Natural killer cell treated with Interleukin-12 subunit alpha and Interleukin-12 subunit beta and Interleukin-15 and Interleukin-18, amount 100 ng/mL, for 72 hours (primary cell): Measurements from ENCODE around the gene COL21A1. TPM values are rescaled to one million over a fixed set of nuclear protein-coding genes. Genes with fewer than 3 reads are reported as not detected.

Source experiments
- ATAC-seq, 2 donors: fragments of 150-1000 bp; cut with Tn5 transposase in 1 of 2; sonication (Bioruptor Pico), chemical (Tn5 transposase) in 1 of 2; 2 replicates each; pipeline ENCODE4 v1.10.0; 2021
- DNase-seq: peaks from one replicate; pipeline ENCODE4 v3.0.0; 2022; ENCODE audit warnings: low spot score
- H3K27ac Mint-ChIP-seq, 2 donors: 1 replicate in 1 of 2; 2 replicates in 1 of 2; pipeline ENCODE4 v1.8.0; 2022; ENCODE audit warnings: mixed read lengths in 2 of 2, mild to moderate bottlenecking in 1 of 2, moderate library complexity in 1 of 2
- H3K27me3 Mint-ChIP-seq, 2 donors: 1 replicate in 1 of 2; 2 replicates in 1 of 2; pipeline ENCODE4 v1.8.0; 2022; ENCODE audit warnings: mixed read lengths in 2 of 2
- H3K36me3 Mint-ChIP-seq: one replicate; pipeline ENCODE4 v1.8.0; 2022; ENCODE audit warnings: mixed read lengths
- H3K4me1 Mint-ChIP-seq, 2 donors: 1 replicate in 1 of 2; 2 replicates in 1 of 2; pipeline ENCODE4 v1.8.0; 2022; ENCODE audit warnings: low read depth in 2 of 2, mixed read lengths in 2 of 2, mild to moderate bottlenecking in 1 of 2
- H3K4me3 Mint-ChIP-seq: one replicate; pipeline ENCODE4 v1.8.0; 2022; ENCODE audit warnings: mixed read lengths
- H3K9me3 Mint-ChIP-seq: 2 replicates; pipeline ENCODE4 v1.8.0; 2022; ENCODE audit warnings: mixed read lengths
- total RNA-seq, 2 donors: library from RNA; stranded (reverse); gene quantifications; one replicate each; pipeline ENCODE4 v1.2.3, GENCODE V29; 2022

COL21A1 gene
- total RNA-seq, 2 donors from 2014 or later = not detected

GRCh38 chr6:56151609-56152224, 95.7 kb downstream of the COL21A1 start:
- H3K27me3 Mint-ChIP-seq = no peaks in the 10 kb centered on the region
- peaks cover 32% of the 10 kb centered on the region for H3K9me3 Mint-ChIP-seq
- DNase-seq = no peak
- no peak overlapping the region for H3K27ac Mint-ChIP-seq
- ATAC-seq = no peak
- H3K4me3 Mint-ChIP-seq = no peak overlapping the region
- H3K36me3 Mint-ChIP-seq = peaks cover 12% of the 10 kb centered on the region
- H3K4me1 Mint-ChIP-seq = no peaks in the 10 kb centered on the region

GRCh38 chr6:56148488-56149186, 98.7 kb downstream of the COL21A1 start:
- no peak for DNase-seq
- H3K27ac Mint-ChIP-seq = no peak overlapping the region
- H3K36me3 Mint-ChIP-seq = peaks cover 5% of the 10 kb centered on the region
- no peaks in the 10 kb centered on the region for H3K27me3 Mint-ChIP-seq
- peaks cover 27% of the 10 kb centered on the region for H3K9me3 Mint-ChIP-seq
- no peak for ATAC-seq
- H3K4me1 Mint-ChIP-seq = no peaks in the 10 kb centered on the region
- H3K4me3 Mint-ChIP-seq = no peak overlapping the region

- Mint-ChIP-seq H3K4me3 (no peak overlapping the region), H3K9me3 (peaks cover 24% of the 10 kb centered on the region), H3K36me3 (no peaks in the 10 kb centered on the region), H3K4me1 (no peaks in the 10 kb centered on the region), H3K27ac (no peak overlapping the region), H3K27me3 (no peaks in the 10 kb centered on the region)
- DNase-seq (no peak), ATAC-seq (no peak)
Observed at GRCh38 chr6:56147766-56148165, 99.6 kb downstream of the COL21A1 start.

- ATAC-seq (no peak), DNase-seq (no peak)
- H3K27ac Mint-ChIP-seq = no peak overlapping the region
- no peaks in the 10 kb centered on the region for H3K36me3 Mint-ChIP-seq
- H3K4me3 Mint-ChIP-seq = no peak overlapping the region
- H3K27me3 Mint-ChIP-seq = no peaks in the 10 kb centered on the region
- no peaks in the 10 kb centered on the region for H3K4me1 Mint-ChIP-seq
- H3K9me3 Mint-ChIP-seq = peaks cover 26% of the 10 kb centered on the region
Observed at GRCh38 chr6:56146086-56146485, 101.3 kb downstream of the COL21A1 start.

GRCh38 chr6:56145616-56146015, 101.8 kb downstream of the COL21A1 start:
- no peaks in the 10 kb centered on the region for H3K27me3 Mint-ChIP-seq
- no peak overlapping the region for H3K27ac Mint-ChIP-seq
- DNase-seq = no peak
- no peaks in the 10 kb centered on the region for H3K36me3 Mint-ChIP-seq
- no peak overlapping the region for H3K4me3 Mint-ChIP-seq
- peaks cover 26% of the 10 kb centered on the region for H3K9me3 Mint-ChIP-seq
- ATAC-seq = no peak
- H3K4me1 Mint-ChIP-seq = no peaks in the 10 kb centered on the region

GRCh38 chr6:56144538-56145324, 102.6 kb downstream of the COL21A1 start:
- Mint-ChIP-seq H3K36me3 (no peaks in the 10 kb centered on the region), H3K9me3 (peaks cover 23% of the 10 kb centered on the region), H3K27me3 (no peaks in the 10 kb centered on the region), H3K27ac (no peak overlapping the region), H3K4me3 (no peak overlapping the region), H3K4me1 (no peaks in the 10 kb centered on the region)
- ATAC-seq (no peak), DNase-seq (no peak)

GRCh38 chr6:56143796-56144195, 103.6 kb downstream of the COL21A1 start:
- H3K27me3 Mint-ChIP-seq = no peaks in the 10 kb centered on the region
- no peaks in the 10 kb centered on the region for H3K36me3 Mint-ChIP-seq
- H3K27ac Mint-ChIP-seq = no peak overlapping the region
- peaks cover 18% of the 10 kb centered on the region for H3K9me3 Mint-ChIP-seq
- DNase-seq (no peak), ATAC-seq (no peak)
- H3K4me1 Mint-ChIP-seq = no peaks in the 10 kb centered on the region
- H3K4me3 Mint-ChIP-seq = no peak overlapping the region

- Mint-ChIP-seq H3K36me3 (no peaks in the 10 kb centered on the region), H3K27me3 (no peaks in the 10 kb centered on the region)
Observed at GRCh38 chr6:56140090-56140489, 107.3 kb downstream of the COL21A1 start.

GRCh38 chr6:56115715-56116114, 131.7 kb downstream of the COL21A1 start:
- Mint-ChIP-seq H3K4me1 (no peaks in the 10 kb centered on the region), H3K27me3 (no peaks in the 10 kb centered on the region), H3K27ac (no peak overlapping the region), H3K4me3 (no peak overlapping the region), H3K36me3 (peaks cover 5% of the 10 kb centered on the region), H3K9me3 (peaks cover 35% of the 10 kb centered on the region)
- ATAC-seq (no peak), DNase-seq (no peak)

More at GRCh38 chr6:56140090-56140489, 107.3 kb downstream of the COL21A1 start:
- Mint-ChIP-seq H3K9me3 (peaks cover 23% of the 10 kb centered on the region), H3K4me3 (no peak overlapping the region), H3K4me1 (no peaks in the 10 kb centered on the region), H3K27ac (no peak overlapping the region)
- ATAC-seq (no peak), DNase-seq (no peak)

- Mint-ChIP-seq H3K9me3 (peaks cover 7% of the 10 kb centered on the region), H3K36me3 (peaks cover 9% of the 10 kb centered on the region), H3K27ac (no peak overlapping the region), H3K4me3 (no peak overlapping the region), H3K27me3 (no peaks in the 10 kb centered on the region), H3K4me1 (no peaks in the 10 kb centered on the region)
- no peak for DNase-seq
- ATAC-seq = no peak
Observed at GRCh38 chr6:56109149-56109548, 138.2 kb downstream of the COL21A1 start.

GRCh38 chr6:56106231-56106630, 141.1 kb downstream of the COL21A1 start:
- no peak overlapping the region for H3K4me3 Mint-ChIP-seq
- no peak overlapping the region for H3K27ac Mint-ChIP-seq
- H3K4me1 Mint-ChIP-seq = no peaks in the 10 kb centered on the region
- no peaks in the 10 kb centered on the region for H3K27me3 Mint-ChIP-seq
- H3K36me3 Mint-ChIP-seq = peaks cover 9% of the 10 kb centered on the region
- no peak for DNase-seq
- ATAC-seq = no peak
- H3K9me3 Mint-ChIP-seq = peaks cover 4% of the 10 kb centered on the region

- no peaks in the 10 kb centered on the region for H3K4me1 Mint-ChIP-seq
- H3K27ac Mint-ChIP-seq = no peak overlapping the region
- peaks cover 9% of the 10 kb centered on the region for H3K36me3 Mint-ChIP-seq
- no peak for ATAC-seq
- no peak overlapping the region for H3K4me3 Mint-ChIP-seq
- no peaks in the 10 kb centered on the region for H3K27me3 Mint-ChIP-seq
- H3K9me3 Mint-ChIP-seq = peaks cover 11% of the 10 kb centered on the region
- DNase-seq = no peak
Observed at GRCh38 chr6:56104591-56104990, 142.8 kb downstream of the COL21A1 start.

GRCh38 chr6:56102216-56102615, 145.2 kb downstream of the COL21A1 start:
- ATAC-seq (no peak), DNase-seq (no peak)
- no peaks in the 10 kb centered on the region for H3K27me3 Mint-ChIP-seq
- no peak overlapping the region for H3K4me3 Mint-ChIP-seq
- H3K4me1 Mint-ChIP-seq = no peaks in the 10 kb centered on the region
- H3K9me3 Mint-ChIP-seq = peaks cover 15% of the 10 kb centered on the region
- no peak overlapping the region for H3K27ac Mint-ChIP-seq
- peaks cover 9% of the 10 kb centered on the region for H3K36me3 Mint-ChIP-seq

GRCh38 chr6:56101141-56101553, 146.2 kb downstream of the COL21A1 start:
- DNase-seq (no peak), ATAC-seq (no peak)
- Mint-ChIP-seq H3K4me3 (no peak overlapping the region), H3K9me3 (peaks cover 14% of the 10 kb centered on the region), H3K27me3 (no peaks in the 10 kb centered on the region), H3K36me3 (peaks cover 5% of the 10 kb centered on the region), H3K27ac (no peak overlapping the region), H3K4me1 (no peaks in the 10 kb centered on the region)
